ENCODE measurements around the gene ACTRT3. TPM values are rescaled to one million over a fixed set of nuclear protein-coding genes. Genes with fewer than 3 reads are reported as not detected.

ACTRT3 gene
- total and polyA plus RNA-seq, 4 donors, result 1.0 to 3.2 (median 2.8) TPM

Small RNAs within 50 kb of the gene (small RNA-seq; reads per million reads assigned to genes)
- not detected for gene RNU6-637P (ENCODE audit: low replicate concordance)

Other genes with a start within 250 kb of the ACTRT3 start
- gene MECOM, start 105.8 kb downstream of the ACTRT3 start, total RNA-seq, result 100 to 1,000 TPM in 1 of 2 donors, 10 to 100 TPM in 1; 93.9 to 135 TPM
- gene MECOM, start 105.8 kb downstream of the ACTRT3 start, polyA plus RNA-seq, result 10 to 100 TPM; 21.9 to 23.6 TPM
- gene TERC, start 4.5 kb downstream of the ACTRT3 start, total RNA-seq, result 10 to 100 TPM; 12.4 to 45.7 TPM
- under 1 TPM in 1 of 2 donors, not detected in 1; 0.16 TPM for gene TERC, start 4.5 kb downstream of the ACTRT3 start, polyA plus RNA-seq
- gene MYNN, start 3.8 kb upstream of the ACTRT3 start, total RNA-seq, result 10 to 100 TPM; 11.2 to 32.1 TPM
- 1 to 10 TPM; 8.1 to 8.9 TPM for gene MYNN, start 3.8 kb upstream of the ACTRT3 start, polyA plus RNA-seq
- gene LRRIQ4, start 43.3 kb upstream of the ACTRT3 start, total RNA-seq, result under 1 TPM in 1 of 2 donors, not detected in 1; 0.09 TPM
- under 1 TPM in 1 of 2 donors, not detected in 1; 0.03 TPM for gene LRRIQ4, start 43.3 kb upstream of the ACTRT3 start, polyA plus RNA-seq
- 10 to 100 TPM in 1 of 2 donors, 1 to 10 TPM in 1; 9.1 to 17.5 TPM for gene LRRC34, start 43.3 kb upstream of the ACTRT3 start, total RNA-seq
- gene LRRC34, start 43.3 kb upstream of the ACTRT3 start, polyA plus RNA-seq, result 1 to 10 TPM; 2.9 to 4.6 TPM
- under 1 TPM; 0.14 to 0.43 TPM for gene LRRC31, start 100.4 kb upstream of the ACTRT3 start, total RNA-seq
- gene LRRC31, start 100.4 kb upstream of the ACTRT3 start, polyA plus RNA-seq, result 1 to 10 TPM in 1 of 2 donors, under 1 TPM in 1; 0.08 to 1.0 TPM
- not detected for gene SAMD7, start 142.0 kb upstream of the ACTRT3 start, total RNA-seq
- gene SAMD7, start 142.0 kb upstream of the ACTRT3 start, polyA plus RNA-seq, result not detected
- 10 to 100 TPM; 69.9 to 96.5 TPM for gene SEC62, start 197.2 kb upstream of the ACTRT3 start, total RNA-seq
- 10 to 100 TPM; 55.2 to 55.5 TPM for gene SEC62, start 197.2 kb upstream of the ACTRT3 start, polyA plus RNA-seq